Fibroblast of the conjunctiva (primary cell): ENCODE results near the gene PURA.

Experiments
- DNase-seq: peaks from one replicate; pipeline ENCODE4 v3.0.0-alpha.2; 2010; ENCODE audit warnings: low read depth

PURA gene

GRCh38 chr5:140109759-140110645 is 3.9 kb upstream of the PURA start:
- DNase-seq = no peak

GRCh38 chr5:140110646-140110957 is 3.3 kb upstream of the PURA start:
- DNase-seq = no peak

GRCh38 chr5:140111011-140111858 is 2.7 kb upstream of the PURA start:
- DNase-seq = no peak

- no peak for DNase-seq
These were observed 1.9 kb upstream of the PURA start for GRCh38 chr5:140111859-140112551.

GRCh38 chr5:140112685-140113179 is 1.2 kb upstream of the PURA start:
- DNase-seq = no peak

- DNase-seq = no peak
These were observed 670 bp upstream of the PURA start for GRCh38 chr5:140113180-140113698.

- peak; percentile 13 for DNase-seq
These were observed 654 bp downstream of the PURA start for GRCh38 chr5:140114341-140115185.

- no peak for DNase-seq
These were observed 1.2 kb downstream of the PURA start for GRCh38 chr5:140115186-140115500.

- no peak for DNase-seq
These were observed 2.8 kb downstream of the PURA start for GRCh38 chr5:140116716-140117115.

GRCh38 chr5:140117523-140117922 is 3.6 kb downstream of the PURA start:
- DNase-seq = no peak

GRCh38 chr5:140118302-140118936 is 4.5 kb downstream of the PURA start:
- no peak for DNase-seq

GRCh38 chr5:140125637-140126036 is 11.7 kb downstream of the PURA start, which contains the start of gene IGIP:
IGIP (plus strand) TSS chr5:140125937; CDS start chr5:140128477, 2,540 bp downstream.
- DNase-seq = no peak

GRCh38 chr5:140126315-140127012 is 12.6 kb downstream of the PURA start:
- DNase-seq = no peak

GRCh38 chr5:140128376-140128775 is 14.5 kb downstream of the PURA start:
- no peak for DNase-seq

GRCh38 chr5:140130949-140131733 is 17.2 kb downstream of the PURA start:
- DNase-seq = no peak

- peak; percentile 48 for DNase-seq
These were observed 18.1 kb downstream of the PURA start for GRCh38 chr5:140131967-140132409.

GRCh38 chr5:140133514-140134167 is 19.7 kb downstream of the PURA start:
- DNase-seq = no peak

GRCh38 chr5:140134277-140134935 is 20.5 kb downstream of the PURA start:
- DNase-seq = no peak
